Esophagus muscularis mucosa (tissue), 4 donors: ENCODE data around the gene MED22. TPM values are rescaled to one million over a fixed set of nuclear protein-coding genes. Genes with fewer than 3 reads are reported as not detected.

Experiments used
- DNase-seq: peaks from one replicate; pipeline ENCODE4 v3.0.0-alpha.2; 2017; ENCODE audit errors: extremely low spot score
- H3K27ac ChIP-seq, 4 donors: fragments of 200-600 bp; sonication (generic); replicated peaks in 1 of 4; 1 replicate in 3 of 4; 2 replicates in 1 of 4; pipeline ENCODE4 v1.5.1; 2016 to 2019; ENCODE audit warnings: mild to moderate bottlenecking in 1 of 4
- H3K27me3 ChIP-seq, 4 donors: fragments of 200-600 bp; sonication (generic); one replicate each; pipeline versions ENCODE4 v1.5.1 to v1.6.0; 2016 to 2019
- H3K36me3 ChIP-seq, 4 donors: fragments of 200-600 bp; sonication (generic); one replicate each; pipeline ENCODE4 v1.5.1; 2016 to 2019
- H3K4me1 ChIP-seq, 4 donors: fragments of 200-600 bp; sonication (generic); one replicate each; pipeline ENCODE4 v1.5.1; 2016 to 2019
- H3K4me3 ChIP-seq, 4 donors: fragments of 200-600 bp; sonication (generic); 1 replicate in 2 of 4; 2 replicates in 2 of 4; pipeline ENCODE4 v1.5.1; 2016 to 2019; ENCODE audit warnings: mild to moderate bottlenecking in 4 of 4, moderate library complexity in 1 of 4
- H3K9me3 ChIP-seq, 4 donors: fragments of 200-600 bp; sonication (generic); 1 replicate in 3 of 4; 2 replicates in 1 of 4; pipeline ENCODE4 v1.5.1; 2016 to 2019
- EP300 ChIP-seq: sonication (generic); formaldehyde crosslinking; IDR thresholded peaks from one replicate; pipeline ENCODE4 v1.6.1; 2017; ENCODE audit warnings: antibody characterized with exemption
- POLR2A ChIP-seq: fragments of 450-650 bp; IDR thresholded peaks from one replicate; pipeline ENCODE4 v1.6.1; 2017; ENCODE audit warnings: antibody characterized with exemption, moderate library complexity, mild to moderate bottlenecking, low read depth
- POLR2AphosphoS5 ChIP-seq, 2 donors: sonication (generic); formaldehyde crosslinking; IDR thresholded peaks; one replicate each; pipeline ENCODE4 v1.6.1; 2017; ENCODE audit warnings: antibody characterized with exemption in 2 of 2
- WGBS: methylation state at CpG from one replicate; pipeline ENCODE4 v1.1.5; 2018; 5-methylcytosine and 5-hydroxymethylcytosine counted together
- intact Hi-C: fragments of 100-400 bp; cut with DNase I; formaldehyde crosslinking; loops from one replicate; pipeline ENCODE4 v1.15.1; 2023
- total RNA-seq, 4 donors: library from RNA; depleted of rRNA; stranded (reverse); fragments of >200 nt; gene quantifications; one replicate each; pipeline versions ENCODE4 v1.1.0 to v1.2.1, GENCODE V29; 2016
- TF ChIP-seq, protein P1 (sequence below), 3 experiments: fragments of 200-600 bp in 2 of 3; fragments of 450-650 bp in 1 of 3; sonication (generic) in 2 of 3; IDR thresholded peaks; one replicate each; pipeline ENCODE4 v1.5.1; 2017 to 2019; ENCODE audit warnings: antibody characterized with exemption in 3 of 3, mild to moderate bottlenecking in 2 of 3, moderate library complexity in 1 of 3

Gene MED22
- total RNA-seq, 4 donors from 2014 or later = 20.0 to 44.6 (median 35.5) TPM

DNA sequence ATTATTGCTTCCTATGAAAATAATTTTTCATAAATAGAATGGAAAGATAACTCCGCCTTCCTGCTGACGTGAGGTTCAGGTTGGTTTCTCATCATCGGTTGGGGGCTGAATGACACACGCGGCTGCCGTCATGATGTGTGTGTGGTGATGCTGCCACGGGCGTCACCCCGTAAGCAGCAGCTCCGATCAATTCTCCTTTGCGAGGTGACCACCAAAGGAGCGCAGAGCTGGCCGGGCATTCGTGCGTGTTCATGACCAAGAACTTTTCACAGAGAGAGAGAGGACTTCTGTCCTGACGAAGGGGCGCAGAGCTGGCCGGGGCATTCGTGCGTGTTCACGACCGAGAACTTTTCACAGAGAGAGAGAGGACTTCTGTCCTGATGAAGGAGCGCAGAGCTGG lies 42.2 kb downstream of the MED22 start:
- peaks cover 0 to 49% (median 2%) of the 10 kb centered on the region in 4 donors for H3K27me3 ChIP-seq
- no peaks in the 10 kb centered on the region for H3K36me3 ChIP-seq
- no peaks in the 10 kb centered on the region for H3K9me3 ChIP-seq
- H3K27ac ChIP-seq = no peak overlapping the region
- intact Hi-C loops = no loop called here
- 86% methylated on average over 14 of the region's 23 CpGs for WGBS
- H3K4me1 ChIP-seq = no peaks in the 10 kb centered on the region
- no peak overlapping the region for H3K4me3 ChIP-seq
- no peak for DNase-seq
- TF ChIP-seq POLR2AphosphoS5 (IDR thresholded peaks at IDR 0.05) (no peak), POLR2A (no peak), EP300 (no peak)
- TF ChIP-seq, protein P1, sequence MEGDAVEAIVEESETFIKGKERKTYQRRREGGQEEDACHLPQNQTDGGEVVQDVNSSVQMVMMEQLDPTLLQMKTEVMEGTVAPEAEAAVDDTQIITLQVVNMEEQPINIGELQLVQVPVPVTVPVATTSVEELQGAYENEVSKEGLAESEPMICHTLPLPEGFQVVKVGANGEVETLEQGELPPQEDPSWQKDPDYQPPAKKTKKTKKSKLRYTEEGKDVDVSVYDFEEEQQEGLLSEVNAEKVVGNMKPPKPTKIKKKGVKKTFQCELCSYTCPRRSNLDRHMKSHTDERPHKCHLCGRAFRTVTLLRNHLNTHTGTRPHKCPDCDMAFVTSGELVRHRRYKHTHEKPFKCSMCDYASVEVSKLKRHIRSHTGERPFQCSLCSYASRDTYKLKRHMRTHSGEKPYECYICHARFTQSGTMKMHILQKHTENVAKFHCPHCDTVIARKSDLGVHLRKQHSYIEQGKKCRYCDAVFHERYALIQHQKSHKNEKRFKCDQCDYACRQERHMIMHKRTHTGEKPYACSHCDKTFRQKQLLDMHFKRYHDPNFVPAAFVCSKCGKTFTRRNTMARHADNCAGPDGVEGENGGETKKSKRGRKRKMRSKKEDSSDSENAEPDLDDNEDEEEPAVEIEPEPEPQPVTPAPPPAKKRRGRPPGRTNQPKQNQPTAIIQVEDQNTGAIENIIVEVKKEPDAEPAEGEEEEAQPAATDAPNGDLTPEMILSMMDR (IDR thresholded peaks at IDR 0.05) = no peak

DNA sequence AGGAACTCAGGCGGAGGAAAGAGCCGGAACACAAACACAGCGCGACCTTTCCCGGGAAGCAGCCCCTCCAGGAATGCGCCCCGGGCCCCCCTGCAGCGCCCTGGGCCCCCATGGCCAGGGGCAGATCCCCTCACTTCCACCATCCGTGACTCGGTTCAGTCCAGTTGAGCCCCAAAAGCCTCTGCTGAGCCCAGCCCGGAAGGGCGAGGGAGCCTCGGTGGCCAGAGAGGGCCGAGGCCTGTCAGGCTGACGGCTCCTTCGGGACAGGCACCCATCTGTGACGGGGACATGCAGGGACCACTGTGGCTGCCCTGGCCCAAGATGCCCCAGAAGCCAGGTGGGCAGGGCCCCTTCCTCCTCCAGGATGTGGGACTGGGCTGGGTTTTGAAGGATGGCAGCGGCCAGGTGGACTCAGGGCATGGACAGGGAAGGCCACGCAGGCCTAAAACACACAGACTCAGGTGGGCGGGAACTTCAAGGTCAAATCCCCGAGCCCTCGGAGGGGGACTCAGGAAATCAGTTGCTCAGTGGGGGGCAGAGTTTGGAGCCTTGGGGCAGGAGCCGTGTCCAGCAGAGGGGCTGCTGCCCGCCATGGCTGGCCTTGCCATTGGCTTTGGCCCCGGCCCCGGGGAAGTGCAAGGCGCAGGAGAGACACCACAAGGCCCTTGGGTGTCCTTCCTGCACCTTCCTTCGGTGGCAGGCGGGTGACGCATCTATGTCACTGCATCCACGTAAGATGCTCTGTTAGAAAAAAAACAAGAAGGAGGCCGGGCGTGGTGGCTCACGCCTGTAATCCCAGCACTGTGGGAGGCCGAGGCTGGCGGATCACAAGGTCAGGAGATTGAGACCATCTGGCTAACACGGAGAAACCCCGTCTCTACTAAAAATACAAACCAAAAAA lies 43.2 kb downstream of the MED22 start:
- TF ChIP-seq, protein P1 (IDR thresholded peaks at IDR 0.05) = no peak
- Histone ChIP-seq H3K27me3 (peaks cover 0 to 44% (median 2%) of the 10 kb centered on the region in 4 donors), H3K36me3 (no peaks in the 10 kb centered on the region), H3K9me3 (no peaks in the 10 kb centered on the region), H3K4me1 (no peaks in the 10 kb centered on the region), H3K27ac (no peak overlapping the region), H3K4me3 (no peak overlapping the region)
- no peak for DNase-seq
- 87% methylated on average over 35 of the region's 38 CpGs for whole genome bisulfite sequencing
- intact Hi-C loops = no loop called here

DNA sequence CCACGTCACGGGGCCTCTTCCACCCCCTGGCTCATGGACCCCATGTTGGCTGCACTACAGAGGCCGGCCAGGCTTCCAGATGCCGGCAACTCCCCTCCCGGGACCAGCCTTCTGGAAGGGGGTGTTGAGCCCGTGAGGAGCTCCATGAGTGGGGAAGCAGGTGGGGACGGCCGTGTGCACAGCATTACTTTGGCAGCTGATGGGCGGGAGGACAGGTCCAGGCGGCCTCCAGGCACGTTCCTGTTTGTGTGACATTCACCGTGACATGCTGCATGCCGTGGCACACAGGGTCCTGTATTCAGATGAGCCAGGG lies 43.8 kb downstream of the MED22 start:
- 63% methylated on average over 12 of the region's 13 CpGs for WGBS
- H3K27me3 ChIP-seq = peaks cover 0 to 38% (median 2%) of the 10 kb centered on the region in 4 donors
- TF ChIP-seq, protein P1 (IDR thresholded peaks at IDR 0.05) = no peak
- no peak for TF ChIP-seq POLR2AphosphoS5 (IDR thresholded peaks at IDR 0.05)
- no peak for TF ChIP-seq EP300
- no peak for TF ChIP-seq POLR2A

DNA sequence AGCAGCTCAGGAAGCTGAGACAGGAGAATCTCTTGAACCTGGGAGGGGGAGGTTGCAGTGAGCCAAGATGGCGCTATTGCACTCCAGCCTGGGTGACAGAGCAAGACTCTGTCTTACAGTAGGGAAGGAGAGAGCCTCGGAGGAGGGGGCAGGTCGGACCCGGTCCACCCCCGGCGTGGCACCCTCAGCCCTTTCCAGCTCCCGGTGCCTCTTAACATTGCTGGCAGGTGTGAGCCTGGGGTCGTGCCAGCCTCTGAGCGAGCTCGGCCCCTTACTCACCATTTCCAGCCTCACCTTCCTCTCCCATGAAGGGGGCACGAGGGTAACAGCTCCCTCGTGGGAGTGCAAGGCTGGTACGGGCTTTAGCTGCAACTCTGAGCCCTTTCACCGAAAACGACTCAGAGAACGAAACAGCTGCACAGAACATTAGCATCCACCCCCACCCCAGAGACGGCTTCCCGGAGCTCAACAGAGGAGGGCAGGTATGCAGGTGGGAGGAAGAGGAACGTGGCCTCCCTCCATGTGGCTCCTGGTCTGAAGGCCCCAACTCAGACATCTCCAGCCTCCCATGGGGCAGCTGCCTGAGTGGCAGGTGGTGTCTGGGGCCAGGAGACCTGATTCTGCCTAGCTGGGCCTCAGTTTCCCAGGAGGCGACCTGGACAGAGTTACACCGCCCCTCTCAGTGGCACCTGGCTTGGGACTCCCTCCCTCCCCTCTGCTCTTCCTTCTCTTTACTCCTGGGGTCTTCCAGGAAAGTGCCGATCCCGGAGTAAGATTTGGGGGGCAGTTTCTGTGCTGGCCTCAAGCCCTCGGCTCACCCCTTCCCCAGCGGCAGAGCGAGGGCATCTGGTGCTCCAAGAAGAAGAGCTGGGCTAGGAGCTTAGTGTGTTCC lies 44.4 kb downstream of the MED22 start:
- no peaks in the 10 kb centered on the region for H3K9me3 ChIP-seq
- no peaks in the 10 kb centered on the region for H3K4me1 ChIP-seq
- peaks cover 0 to 43% (median 2%) of the 10 kb centered on the region in 4 donors for H3K27me3 ChIP-seq
- intact Hi-C loops = no loop called here
- 73% methylated on average over 17 of the region's 26 CpGs for WGBS
- TF ChIP-seq POLR2A = no peak
- no peak for TF ChIP-seq EP300
- TF ChIP-seq, protein P1 (IDR thresholded peaks at IDR 0.05) = no peak
- H3K27ac ChIP-seq = no peak overlapping the region
- H3K4me3 ChIP-seq = no peak overlapping the region
- DNase-seq = no peak
- H3K36me3 ChIP-seq = no peaks in the 10 kb centered on the region

More for the DNA sequence above, 43.8 kb downstream of the MED22 start:
- Histone ChIP-seq H3K9me3 (no peaks in the 10 kb centered on the region), H3K27ac (no peak overlapping the region), H3K4me1 (no peaks in the 10 kb centered on the region), H3K4me3 (no peak overlapping the region), H3K36me3 (no peaks in the 10 kb centered on the region)
- intact Hi-C loops = no loop called here
- no peak for DNase-seq
